ENCODE measurements around the gene HDAC10.

GRCh38 chr22:50293441-50294318 lies 42.6 kb upstream of the HDAC10 start:
- TF ChIP-seq CTCF (IDR thresholded peaks at IDR 0.05) (no peak), EZH2 (IDR thresholded peaks at IDR 0.05) (no peak), EZH2phosphoT487 (IDR thresholded peaks at IDR 0.05) (no peak)

Measured in neural progenitor cell (in vitro differentiated cells).